Upper lobe of left lung (tissue), 4 donors: Measurements from ENCODE around the gene ROBO1.

Experiments
- EP300 ChIP-seq, 4 donors: sonication (generic); formaldehyde crosslinking; IDR thresholded peaks; one replicate each; pipeline ENCODE4 v1.5.1; 2017; ENCODE audit warnings: antibody characterized with exemption in 4 of 4, control low read depth in 2 of 4
- TF ChIP-seq, protein P1 (sequence below), 6 experiments: fragments of 450-650 bp in 4 of 6; fragments of 200-600 bp in 2 of 6; sonication (generic) in 2 of 6; IDR thresholded peaks; one replicate each; pipeline ENCODE4 v1.5.1; 2016 to 2019; ENCODE audit warnings: antibody characterized with exemption in 6 of 6

DNA sequence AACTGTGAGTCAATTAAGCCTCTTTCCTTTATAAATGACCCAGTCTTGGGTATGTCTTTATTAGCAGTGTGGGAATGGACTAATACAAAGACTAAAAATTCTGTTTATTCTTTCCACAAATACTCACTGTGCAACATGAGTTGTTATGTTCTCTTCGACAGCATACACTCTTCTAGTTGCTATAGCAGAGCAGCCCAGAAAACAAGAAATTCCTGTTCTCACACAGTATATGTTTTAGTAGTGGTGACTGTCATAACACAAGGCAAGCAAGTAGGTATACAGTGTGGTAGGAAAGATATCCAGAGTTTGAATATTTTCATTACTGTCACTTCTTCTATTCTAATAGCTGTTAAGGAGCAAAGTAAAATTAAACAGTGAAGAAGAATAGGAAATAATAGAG lies 453.3 kb downstream of the ROBO1 start:
- TF ChIP-seq, protein P1, sequence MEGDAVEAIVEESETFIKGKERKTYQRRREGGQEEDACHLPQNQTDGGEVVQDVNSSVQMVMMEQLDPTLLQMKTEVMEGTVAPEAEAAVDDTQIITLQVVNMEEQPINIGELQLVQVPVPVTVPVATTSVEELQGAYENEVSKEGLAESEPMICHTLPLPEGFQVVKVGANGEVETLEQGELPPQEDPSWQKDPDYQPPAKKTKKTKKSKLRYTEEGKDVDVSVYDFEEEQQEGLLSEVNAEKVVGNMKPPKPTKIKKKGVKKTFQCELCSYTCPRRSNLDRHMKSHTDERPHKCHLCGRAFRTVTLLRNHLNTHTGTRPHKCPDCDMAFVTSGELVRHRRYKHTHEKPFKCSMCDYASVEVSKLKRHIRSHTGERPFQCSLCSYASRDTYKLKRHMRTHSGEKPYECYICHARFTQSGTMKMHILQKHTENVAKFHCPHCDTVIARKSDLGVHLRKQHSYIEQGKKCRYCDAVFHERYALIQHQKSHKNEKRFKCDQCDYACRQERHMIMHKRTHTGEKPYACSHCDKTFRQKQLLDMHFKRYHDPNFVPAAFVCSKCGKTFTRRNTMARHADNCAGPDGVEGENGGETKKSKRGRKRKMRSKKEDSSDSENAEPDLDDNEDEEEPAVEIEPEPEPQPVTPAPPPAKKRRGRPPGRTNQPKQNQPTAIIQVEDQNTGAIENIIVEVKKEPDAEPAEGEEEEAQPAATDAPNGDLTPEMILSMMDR (IDR thresholded peaks at IDR 0.05) = no peak
- TF ChIP-seq EP300 (IDR thresholded peaks at IDR 0.05) = no peak
